SK-N-SH (cell line): ENCODE data around the gene CSKMT. TPM values are rescaled to one million over a fixed set of nuclear protein-coding genes. Genes with fewer than 3 reads are reported as not detected.

ENCODE experiments used
- CTCF ChIA-PET: fragments of 300-600, 350-600 bp; formaldehyde crosslinking; extraction: SDS; loops from one replicate; lab custom pipeline; 2021; lab: Yijun Ruan, JAX
- POLR2A ChIA-PET: fragments of 350-600 bp; sonication (Branson Sonifier 250); formaldehyde crosslinking; extraction: SDS; loops from one replicate; lab custom pipeline; 2020; ENCODE audit warnings: antibody characterized with exemption, inconsistent platforms; lab: Yijun Ruan, JAX
- DNase-seq: peaks from one replicate; pipeline ENCODE4 v3.0.0; 2012
- H2AFZ ChIP-seq: fragments of 200-600 bp; sonication (generic); 2 replicates; pipeline ENCODE4 v1.8.1; 2016; ENCODE audit warnings: antibody characterized with exemption, mild to moderate bottlenecking, low read depth
- H3F3A ChIP-seq: fragments of 200-600 bp; sonication (generic); replicated peaks from 2 replicates; pipeline ENCODE3; 2016; ENCODE audit warnings: antibody characterized with exemption, mild to moderate bottlenecking; ENCODE audit not compliant: insufficient read depth
- H3K27ac ChIP-seq, 2 experiments: fragments of 200-500 bp in 1 of 2; fragments of 200-600 bp in 1 of 2; sonication (Bioruptor generic) in 1 of 2; sonication (generic), shearing (Covaris generic) in 1 of 2; 2 replicates each; pipeline versions ENCODE4 v1.5.1 to v1.6.1; 2014 to 2016; ENCODE audit warnings: low read depth in 2 of 2, inconsistent platforms in 1 of 2, low read length in 1 of 2, mild to moderate bottlenecking in 1 of 2, mixed read lengths in 1 of 2
- H3K27me3 ChIP-seq: fragments of 200-600 bp; sonication (generic), shearing (Covaris generic); 2 replicates; pipeline ENCODE4 v1.6.1; 2016; ENCODE audit warnings: mixed run types; ENCODE audit not compliant: insufficient read depth
- H3K36me3 ChIP-seq, 2 experiments: fragments of 200-500 bp in 1 of 2; fragments of 200-600 bp in 1 of 2; sonication (Bioruptor generic) in 1 of 2; sonication (generic) in 1 of 2; replicated peaks in 1 of 2; 2 replicates each; pipeline versions ENCODE3 to v1.5.1; 2014 to 2016; ENCODE audit warnings: low read length in 1 of 2, mild to moderate bottlenecking in 1 of 2; ENCODE audit not compliant: insufficient read depth in 2 of 2, control insufficient read depth in 1 of 2
- H3K4me1 ChIP-seq, 2 experiments: fragments of 200-500 bp in 1 of 2; fragments of 200-600 bp in 1 of 2; sonication (Bioruptor generic) in 1 of 2; sonication (generic), shearing (Covaris generic) in 1 of 2; 2 replicates each; pipeline versions ENCODE4 v1.5.1 to v1.6.1; 2014 to 2016; ENCODE audit warnings: low read depth in 1 of 2, low read length in 1 of 2, mixed run types in 1 of 2; ENCODE audit not compliant: insufficient read depth in 2 of 2, control insufficient read depth in 1 of 2
- H3K4me2 ChIP-seq: fragments of 200-600 bp; sonication (generic), shearing (Covaris generic); 2 replicates; pipeline ENCODE4 v1.6.1; 2017; ENCODE audit warnings: mixed run types
- H3K4me3 ChIP-seq, 2 experiments: fragments of 200-500 bp in 1 of 2; fragments of 200-600 bp in 1 of 2; sonication (Bioruptor generic) in 1 of 2; sonication (generic), shearing (Covaris generic) in 1 of 2; 2 replicates each; pipeline versions ENCODE4 v1.5.1 to v1.8.1; 2014 to 2016; ENCODE audit warnings: low read depth in 2 of 2, inconsistent platforms in 1 of 2, low read length in 1 of 2, mild to moderate bottlenecking in 1 of 2, mixed read lengths in 1 of 2, moderate library complexity in 1 of 2
- H3K79me2 ChIP-seq: fragments of 200-600 bp; sonication (generic); 2 replicates; pipeline ENCODE4 v1.8.1; 2017; ENCODE audit warnings: mild to moderate bottlenecking; ENCODE audit not compliant: insufficient read depth
- H3K9ac ChIP-seq: fragments of 200-600 bp; sonication (generic); 2 replicates; pipeline ENCODE4 v1.6.1; 2017; ENCODE audit warnings: mixed run types
- H3K9me2 ChIP-seq: fragments of 200-600 bp; sonication (generic); 2 replicates; pipeline ENCODE4 v1.6.1; 2017; ENCODE audit warnings: mixed run types
- H3K9me3 ChIP-seq: fragments of 200-600 bp; sonication (generic); 2 replicates; pipeline ENCODE4 v1.6.1; 2017; ENCODE audit warnings: mixed run types, mild to moderate bottlenecking, moderate library complexity
- H4K20me1 ChIP-seq: fragments of 200-600 bp; sonication (generic); 2 replicates; pipeline ENCODE4 v1.6.1; 2017; ENCODE audit warnings: mild to moderate bottlenecking, mixed run types; ENCODE audit not compliant: insufficient read depth
- EP300 ChIP-seq, 2 experiments: IDR thresholded peaks; 2 replicates each; pipeline versions ENCODE4 v1.4.0 to v1.6.1; 2012; ENCODE audit warnings: borderline replicate concordance in 1 of 2, low read depth in 1 of 2, low read length in 1 of 2
- FOSL2 ChIP-seq: IDR thresholded peaks from 2 replicates; pipeline ENCODE4 v1.4.0; 2012; ENCODE audit warnings: low read depth, mild to moderate bottlenecking, moderate library complexity, borderline replicate concordance
- FOXJ3 ChIP-seq: sonication (generic); formaldehyde crosslinking; IDR thresholded peaks from 2 replicates; pipeline ENCODE4 v1.5.1; 2020; ENCODE audit warnings: mild to moderate bottlenecking, missing genetic modification reagents
- FOXM1 ChIP-seq: IDR thresholded peaks from 2 replicates; pipeline ENCODE4 v1.4.0; 2012; ENCODE audit warnings: low read depth, mild to moderate bottlenecking
- IRF3 ChIP-seq: fragments of 150-350 bp; IDR thresholded peaks from 2 replicates; pipeline ENCODE4 v1.6.1; 2016; ENCODE audit warnings: mild to moderate bottlenecking, low read depth, low read length
- MEF2A ChIP-seq: IDR thresholded peaks from 2 replicates; pipeline ENCODE4 v1.4.0; 2012; ENCODE audit warnings: low read depth, borderline replicate concordance
- MXI1 ChIP-seq: IDR thresholded peaks from 2 replicates; pipeline ENCODE4 v1.6.1; 2012; ENCODE audit warnings: mild to moderate bottlenecking, low read depth, low read length, improper control_type of control experiment
- PBX3 ChIP-seq: IDR thresholded peaks from 2 replicates; pipeline ENCODE4; 2012
- POLR2AphosphoS5 ChIP-seq: IDR thresholded peaks from 2 replicates; pipeline ENCODE4 v1.6.1; 2012; ENCODE audit warnings: low read depth, low read length
- TCF12 ChIP-seq: IDR thresholded peaks from 2 replicates; pipeline ENCODE4 v1.4.0; 2012
- TEAD4 ChIP-seq: IDR thresholded peaks from 2 replicates; pipeline ENCODE4 v1.4.0; 2012; ENCODE audit warnings: mild to moderate bottlenecking, borderline replicate concordance; ENCODE audit not compliant: insufficient read depth
- USF1 ChIP-seq: IDR thresholded peaks from 2 replicates; pipeline ENCODE4 v1.4.0; 2012; ENCODE audit warnings: low read depth, borderline replicate concordance
- YY1 ChIP-seq: IDR thresholded peaks from 2 replicates; pipeline ENCODE4 v1.4.0; 2012; ENCODE audit warnings: low read depth, mild to moderate bottlenecking
- ZBTB33 ChIP-seq: IDR thresholded peaks from 2 replicates; pipeline ENCODE4 v1.4.0; 2012; ENCODE audit warnings: low read depth, borderline replicate concordance
- WGBS: methylation state at CpG from one replicate; pipeline ENCODE4 v1.1.6; 2017; ENCODE audit warnings: low lambda C conversion rate; 5-methylcytosine and 5-hydroxymethylcytosine counted together
- polyA plus RNA-seq, 3 experiments: library from polyadenylated mRNA; depleted of rRNA; stranded (reverse); fragments of >200 nt; gene quantifications; 2 replicates each; pipeline ENCODE4 v1.2.3, GENCODE V29; 2012

Gene CSKMT
- polyA plus RNA-seq, 1 of the 3 experiments (the other 2 are of a cell fraction) = 11.1 TPM

GRCh38 chr11:62677714-62678113 lies 12.6 kb downstream of the CSKMT start:
- DNase-seq = no peak
- peaks cover 43% of the 10 kb centered on the region for H3F3A ChIP-seq
- peak overlapping the region; percentile 96 for H3K4me2 ChIP-seq
- peaks cover 19 to 26% of the 10 kb centered on the region in 2 experiments for H3K36me3 ChIP-seq
- no peaks in the 10 kb centered on the region for H3K9me2 ChIP-seq
- H3K9me3 ChIP-seq = no peaks in the 10 kb centered on the region
- WGBS = 74% methylated on average over 15 of the region's 15 CpGs
- peaks cover 15 to 21% of the 10 kb centered on the region in 2 experiments; a peak in 3 of 4 replicates for H3K4me1 ChIP-seq
- no peaks in the 10 kb centered on the region for H4K20me1 ChIP-seq
- H3K9ac ChIP-seq = peak overlapping the region; percentile 96
- H3K27ac ChIP-seq = peak overlapping the region in 1 of 2 experiments; percentile 70; a peak in 1 of 4 replicates
- H2AFZ ChIP-seq = no peak overlapping the region
- POLR2A ChIA-PET = interaction anchor here (2.6 kb wide), 1 partner anchor 13 kb away, joined by 13 read pairs; the partner anchor contains the start of genes C11orf98 and CSKMT
- no peak for TF ChIP-seq MXI1
- no peak for TF ChIP-seq FOXM1
- no peak for TF ChIP-seq POLR2AphosphoS5
- peaks cover 62% of the 10 kb centered on the region for H3K79me2 ChIP-seq
- H3K4me3 ChIP-seq = peak overlapping the region; percentile 79 to 98
- CTCF ChIA-PET = interaction anchor here (0.7 to 1.7 kb wide), 3 partner anchors 17 to 283 kb away, joined by 3 to 7 read pairs (median 6); no protein-coding TSS in a partner anchor
- H3K27me3 ChIP-seq = no peaks in the 10 kb centered on the region

GRCh38 chr11:62678433-62678769 lies 13.3 kb downstream of the CSKMT start:
- H3K27me3 ChIP-seq = no peaks in the 10 kb centered on the region
- POLR2A ChIA-PET = interaction anchor here (1.3 kb wide), 1 partner anchor 13 kb away, joined by 9 read pairs; the partner anchor contains the start of genes C11orf98 and CSKMT

More at GRCh38 chr11:62678433-62678769, 13.3 kb downstream of the CSKMT start:
- Histone ChIP-seq H3K27ac (peak overlapping the region in 1 of 2 experiments; percentile 70; a peak in 2 of 4 replicates), H3K9ac (peak overlapping the region; percentile 96), H4K20me1 (no peaks in the 10 kb centered on the region), H3F3A (peaks cover 38% of the 10 kb centered on the region), H3K36me3 (peaks cover 19 to 26% of the 10 kb centered on the region in 2 experiments), H3K79me2 (peaks cover 55% of the 10 kb centered on the region), H3K9me3 (no peaks in the 10 kb centered on the region), H3K4me3 (peak overlapping the region; percentile 79 to 98), H2AFZ (peak overlapping the region; percentile 82; the same call in 1 of the 2 replicates), H3K4me1 (peaks cover 11 to 15% of the 10 kb centered on the region in 2 experiments; a peak in 3 of 4 replicates), H3K4me2 (peak overlapping the region; percentile 96), H3K9me2 (no peaks in the 10 kb centered on the region)
- TF ChIP-seq YY1 = no peak
- no peak for TF ChIP-seq FOXJ3
- TF ChIP-seq ZBTB33 = no peak
- TF ChIP-seq PBX3 = no peak
- TF ChIP-seq POLR2AphosphoS5 = no peak
- no peak for TF ChIP-seq EP300 (IDR thresholded peaks at IDR 0.05; ENCODE audit: borderline replicate concordance in 1 of 2, low read depth in 1 of 2, low read length in 1 of 2)
- TF ChIP-seq FOSL2 = no peak
- no peak for TF ChIP-seq MEF2A
- no peak for TF ChIP-seq TCF12
- no peak for TF ChIP-seq TEAD4
- no peak for TF ChIP-seq USF1
- no peak for TF ChIP-seq IRF3
- CTCF ChIA-PET = interaction anchor here (3.3 to 3.7 kb wide), 2 partner anchors 14 to 16 kb away, joined by 14 to 31 read pairs; no protein-coding TSS in a partner anchor
- 2% methylated on average over 8 of the region's 16 CpGs for WGBS
- DNase-seq = no peak
